OCI-LY3 (cell line): Measurements from ENCODE around the gene EIF4A3.

ENCODE experiments used
- EZH2phosphoT487 ChIP-seq: fragments of 200-600 bp; shearing (Covaris generic); IDR thresholded peaks from 2 replicates; pipeline ENCODE4 v1.6.1; 2018; ENCODE audit warnings: antibody characterized with exemption, mixed run types, low read depth
- TF ChIP-seq, protein P1 (sequence below): fragments of 200-600, 300-600 bp; sonication (generic); IDR thresholded peaks from 2 replicates; pipeline ENCODE4 v1.5.1; 2014; ENCODE audit warnings: antibody characterized with exemption, low read length, low read depth

DNA sequence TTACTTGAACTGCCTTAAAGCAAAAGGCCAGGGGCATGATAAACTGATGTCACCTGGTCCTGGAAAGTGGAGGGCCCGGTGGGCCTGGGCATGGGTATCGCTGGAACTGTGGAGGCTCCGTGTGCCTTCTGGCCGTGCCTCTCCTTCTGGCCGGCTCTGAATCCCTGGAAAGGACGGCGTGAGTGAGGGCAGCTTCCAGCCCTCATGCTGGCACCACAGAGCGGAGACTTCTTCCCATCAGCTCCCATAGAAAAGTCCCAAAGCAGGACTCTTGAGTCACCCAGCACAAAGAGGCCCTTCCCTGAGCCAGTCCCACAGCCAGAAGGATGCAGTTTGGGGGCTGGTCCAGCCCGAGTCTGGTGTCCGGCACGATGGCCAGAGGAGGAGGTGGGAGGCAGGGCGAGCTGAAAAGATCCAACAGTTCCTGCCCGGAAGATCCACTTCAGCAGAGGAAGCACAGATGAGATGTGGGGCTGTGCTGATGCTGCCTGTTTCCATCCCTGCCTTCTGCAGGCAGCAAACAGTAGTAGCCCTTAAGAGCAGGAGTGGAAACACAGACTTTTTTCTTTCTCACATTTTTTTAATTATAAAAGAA, 37.8 kb downstream of the EIF4A3 start:
- TF ChIP-seq, protein P1, sequence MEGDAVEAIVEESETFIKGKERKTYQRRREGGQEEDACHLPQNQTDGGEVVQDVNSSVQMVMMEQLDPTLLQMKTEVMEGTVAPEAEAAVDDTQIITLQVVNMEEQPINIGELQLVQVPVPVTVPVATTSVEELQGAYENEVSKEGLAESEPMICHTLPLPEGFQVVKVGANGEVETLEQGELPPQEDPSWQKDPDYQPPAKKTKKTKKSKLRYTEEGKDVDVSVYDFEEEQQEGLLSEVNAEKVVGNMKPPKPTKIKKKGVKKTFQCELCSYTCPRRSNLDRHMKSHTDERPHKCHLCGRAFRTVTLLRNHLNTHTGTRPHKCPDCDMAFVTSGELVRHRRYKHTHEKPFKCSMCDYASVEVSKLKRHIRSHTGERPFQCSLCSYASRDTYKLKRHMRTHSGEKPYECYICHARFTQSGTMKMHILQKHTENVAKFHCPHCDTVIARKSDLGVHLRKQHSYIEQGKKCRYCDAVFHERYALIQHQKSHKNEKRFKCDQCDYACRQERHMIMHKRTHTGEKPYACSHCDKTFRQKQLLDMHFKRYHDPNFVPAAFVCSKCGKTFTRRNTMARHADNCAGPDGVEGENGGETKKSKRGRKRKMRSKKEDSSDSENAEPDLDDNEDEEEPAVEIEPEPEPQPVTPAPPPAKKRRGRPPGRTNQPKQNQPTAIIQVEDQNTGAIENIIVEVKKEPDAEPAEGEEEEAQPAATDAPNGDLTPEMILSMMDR, result no peak
- no peak for TF ChIP-seq EZH2phosphoT487
